ENCODE measurements around the gene SLC35D2.

SLC35D2 gene

DNA sequence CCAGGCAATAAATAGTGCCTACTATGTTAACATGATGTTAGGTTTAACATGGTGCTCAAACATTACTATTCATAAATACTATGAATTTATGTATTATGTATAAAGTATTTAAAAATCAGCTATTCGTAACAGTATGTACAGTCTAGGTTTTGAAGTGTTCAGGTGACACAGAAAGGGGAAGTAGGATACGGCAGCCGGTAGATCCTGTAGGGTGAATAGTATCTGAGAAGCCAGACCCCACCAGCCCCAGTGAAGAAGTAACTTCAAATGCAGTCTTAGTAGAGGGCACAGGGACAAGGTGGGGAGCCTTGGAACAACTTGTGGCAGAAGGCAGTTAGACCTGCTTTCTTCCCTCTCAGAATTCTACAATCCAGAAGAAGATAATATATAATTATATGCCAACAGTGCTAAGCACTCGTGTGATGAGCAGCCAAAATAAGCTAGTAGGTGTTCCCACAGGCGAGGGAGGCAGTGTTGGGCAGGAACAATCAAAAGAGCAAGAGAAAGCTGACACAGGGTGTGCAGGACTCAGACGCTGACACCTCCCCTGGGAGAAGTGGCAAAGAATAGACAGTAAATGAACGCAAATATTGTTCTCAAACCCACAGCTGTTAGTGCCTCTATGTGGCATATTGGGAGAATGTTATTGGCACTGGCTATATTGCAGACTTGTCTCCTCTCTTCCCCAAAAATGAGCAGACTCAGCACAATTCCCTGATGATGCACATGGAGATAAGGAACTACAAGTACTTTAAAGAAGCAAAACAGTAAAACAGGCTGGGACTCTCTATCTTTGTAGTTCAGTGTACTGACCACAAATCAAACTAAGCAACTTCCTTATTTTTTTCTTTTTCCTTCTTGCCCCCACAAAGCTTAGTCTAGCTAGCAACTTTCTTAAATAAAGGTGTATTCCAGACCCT lies 30.1 kb upstream of the SLC35D2 start:
- peaks cover 18% of the 10 kb centered on the region for H3F3A ChIP-seq (ENCODE audit: control insufficient read depth, insufficient read depth)
- H4K20me1 ChIP-seq (ENCODE audit: control insufficient read depth, insufficient read depth, low read depth, low read length): peaks cover 56% of the 10 kb centered on the region
- peak overlapping the region; percentile 95 for H3K4me2 ChIP-seq (ENCODE audit: low read length)
- no peaks in the 10 kb centered on the region for H3K9me2 ChIP-seq (replicated peaks; ENCODE audit: control insufficient read depth, low read length)
- H3K9me3 ChIP-seq (ENCODE audit: control insufficient read depth, insufficient read depth, low read length): no peaks in the 10 kb centered on the region
- peak overlapping the region; percentile 72 for H3K4me3 ChIP-seq (ENCODE audit: low read length)
- TF ChIP-seq, protein P1, sequence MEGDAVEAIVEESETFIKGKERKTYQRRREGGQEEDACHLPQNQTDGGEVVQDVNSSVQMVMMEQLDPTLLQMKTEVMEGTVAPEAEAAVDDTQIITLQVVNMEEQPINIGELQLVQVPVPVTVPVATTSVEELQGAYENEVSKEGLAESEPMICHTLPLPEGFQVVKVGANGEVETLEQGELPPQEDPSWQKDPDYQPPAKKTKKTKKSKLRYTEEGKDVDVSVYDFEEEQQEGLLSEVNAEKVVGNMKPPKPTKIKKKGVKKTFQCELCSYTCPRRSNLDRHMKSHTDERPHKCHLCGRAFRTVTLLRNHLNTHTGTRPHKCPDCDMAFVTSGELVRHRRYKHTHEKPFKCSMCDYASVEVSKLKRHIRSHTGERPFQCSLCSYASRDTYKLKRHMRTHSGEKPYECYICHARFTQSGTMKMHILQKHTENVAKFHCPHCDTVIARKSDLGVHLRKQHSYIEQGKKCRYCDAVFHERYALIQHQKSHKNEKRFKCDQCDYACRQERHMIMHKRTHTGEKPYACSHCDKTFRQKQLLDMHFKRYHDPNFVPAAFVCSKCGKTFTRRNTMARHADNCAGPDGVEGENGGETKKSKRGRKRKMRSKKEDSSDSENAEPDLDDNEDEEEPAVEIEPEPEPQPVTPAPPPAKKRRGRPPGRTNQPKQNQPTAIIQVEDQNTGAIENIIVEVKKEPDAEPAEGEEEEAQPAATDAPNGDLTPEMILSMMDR (IDR thresholded peaks at IDR 0.05; ENCODE audit: low read depth, low read length, poor library complexity, severe bottlenecking): no peak
- TF ChIP-seq EZH2phosphoT487 (IDR thresholded peaks at IDR 0.05; ENCODE audit: borderline replicate concordance, low read length): no peak
- no peaks in the 10 kb centered on the region; the same call in 1 of the 2 replicates for H3K27me3 ChIP-seq (ENCODE audit: control insufficient read depth, low read length)
- H3K4me1 ChIP-seq (ENCODE audit: control insufficient read depth, low read length): peaks cover 43% of the 10 kb centered on the region
- peaks cover 74% of the 10 kb centered on the region for H3K36me3 ChIP-seq (ENCODE audit: control insufficient read depth, low read length)
- H3K27ac ChIP-seq (ENCODE audit: low read depth, low read length): peak overlapping the region; percentile 76
- H3K79me2 ChIP-seq (ENCODE audit: control insufficient read depth, low read length): peaks cover 93% of the 10 kb centered on the region

DNA sequence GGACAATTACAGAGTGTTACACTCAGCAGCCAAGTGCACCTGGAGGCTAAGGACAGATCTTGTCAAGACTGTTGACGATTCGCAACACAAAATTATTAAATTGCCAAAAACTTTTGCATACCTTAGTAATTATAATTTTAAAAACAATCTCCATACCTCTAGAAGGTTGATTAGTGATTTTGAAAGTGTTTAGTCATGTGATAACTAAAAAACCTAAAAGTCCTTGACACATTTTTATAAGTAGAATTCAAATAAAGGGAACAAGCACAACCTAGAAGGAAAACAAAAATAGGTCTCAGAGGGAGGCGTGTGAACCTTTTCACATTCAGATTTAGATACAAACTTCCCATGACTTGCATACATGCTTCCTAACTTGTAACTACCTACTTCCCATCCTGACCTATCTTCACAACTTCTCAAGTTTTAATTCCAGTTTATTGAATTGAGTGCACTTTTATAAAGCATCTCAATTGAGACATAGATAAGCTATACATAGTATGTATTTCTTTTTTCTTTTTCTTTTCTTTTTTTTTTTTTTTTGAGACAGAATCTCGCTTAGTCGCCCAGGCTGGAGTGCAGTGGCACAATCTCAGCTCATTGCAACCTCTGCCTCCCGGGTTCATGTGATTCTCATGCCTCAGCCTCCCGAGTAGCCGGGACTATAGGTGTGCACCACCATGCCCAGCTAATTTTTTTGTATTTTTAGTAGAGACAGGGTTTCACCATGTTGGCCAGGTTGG lies 28.8 kb upstream of the SLC35D2 start:
- H3K4me3 ChIP-seq (ENCODE audit: low read length): no peak overlapping the region
- H3F3A ChIP-seq (ENCODE audit: control insufficient read depth, insufficient read depth): peaks cover 18% of the 10 kb centered on the region
- no peak overlapping the region for H3K4me2 ChIP-seq (ENCODE audit: low read length)
- H3K9me3 ChIP-seq (ENCODE audit: control insufficient read depth, insufficient read depth, low read length): no peaks in the 10 kb centered on the region
- H3K4me1 ChIP-seq (ENCODE audit: control insufficient read depth, low read length): peaks cover 43% of the 10 kb centered on the region
- H3K27me3 ChIP-seq (ENCODE audit: control insufficient read depth, low read length): no peaks in the 10 kb centered on the region; the same call in 1 of the 2 replicates
- H3K79me2 ChIP-seq (ENCODE audit: control insufficient read depth, low read length): peaks cover 99% of the 10 kb centered on the region
- no peak overlapping the region for H3K27ac ChIP-seq (ENCODE audit: low read depth, low read length)
- H3K9me2 ChIP-seq (replicated peaks; ENCODE audit: control insufficient read depth, low read length): no peaks in the 10 kb centered on the region
- peaks cover 61% of the 10 kb centered on the region for H4K20me1 ChIP-seq (ENCODE audit: control insufficient read depth, insufficient read depth, low read depth, low read length)
- peaks cover 72% of the 10 kb centered on the region for H3K36me3 ChIP-seq (ENCODE audit: control insufficient read depth, low read length)
- TF ChIP-seq, protein P1 (IDR thresholded peaks at IDR 0.05; ENCODE audit: low read depth, low read length, poor library complexity, severe bottlenecking): no peak
- TF ChIP-seq EZH2phosphoT487 (IDR thresholded peaks at IDR 0.05; ENCODE audit: borderline replicate concordance, low read length): no peak

DNA sequence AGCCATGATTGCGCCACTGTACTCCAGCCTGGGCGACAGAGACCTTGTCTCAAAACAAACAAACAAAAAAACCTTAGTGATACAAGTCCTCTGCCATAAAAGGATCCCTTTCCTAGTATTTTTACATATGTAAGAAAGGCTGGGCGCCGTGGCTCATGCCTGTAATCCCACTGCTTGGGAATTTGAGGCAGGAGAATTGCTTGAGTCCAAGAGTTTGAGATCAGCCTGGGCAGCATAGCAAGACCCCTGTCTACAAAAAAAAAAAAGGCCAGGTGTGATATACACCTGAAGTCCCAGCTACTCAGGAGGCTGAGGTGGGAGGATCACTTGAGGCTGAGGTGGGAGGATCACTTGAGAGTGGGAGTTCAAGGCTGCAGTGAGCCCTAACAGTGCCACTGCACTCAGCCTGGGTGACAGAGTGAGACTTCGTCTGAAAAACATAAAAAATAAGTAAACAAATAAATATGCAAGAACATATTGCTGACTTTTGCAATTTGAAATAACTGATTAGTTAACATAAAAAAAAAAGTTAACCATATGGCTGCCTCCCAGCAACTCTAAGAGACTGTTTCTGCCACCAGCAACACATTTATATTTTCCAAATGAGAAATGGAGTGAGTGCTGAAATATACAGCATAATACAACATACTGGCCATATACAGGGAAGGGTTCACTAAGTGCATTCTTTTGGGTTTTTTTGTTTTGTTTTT lies 27.8 kb upstream of the SLC35D2 start:
- TF ChIP-seq EZH2phosphoT487 (IDR thresholded peaks at IDR 0.05; ENCODE audit: borderline replicate concordance, low read length): no peak
- H3K4me1 ChIP-seq (ENCODE audit: control insufficient read depth, low read length): peaks cover 39% of the 10 kb centered on the region
- no peaks in the 10 kb centered on the region; the same call in 1 of the 2 replicates for H3K27me3 ChIP-seq (ENCODE audit: control insufficient read depth, low read length)
- H4K20me1 ChIP-seq (ENCODE audit: control insufficient read depth, insufficient read depth, low read depth, low read length): peaks cover 55% of the 10 kb centered on the region
- H3K4me2 ChIP-seq (ENCODE audit: low read length): no peak overlapping the region
- H3K27ac ChIP-seq (ENCODE audit: low read depth, low read length): no peak overlapping the region
- H3K9me2 ChIP-seq (replicated peaks; ENCODE audit: control insufficient read depth, low read length): no peaks in the 10 kb centered on the region
- H3K4me3 ChIP-seq (ENCODE audit: low read length): no peak overlapping the region
- peaks cover 18% of the 10 kb centered on the region for H3F3A ChIP-seq (ENCODE audit: control insufficient read depth, insufficient read depth)
- H3K9me3 ChIP-seq (ENCODE audit: control insufficient read depth, insufficient read depth, low read length): no peaks in the 10 kb centered on the region
- peaks cover 100% of the 10 kb centered on the region for H3K79me2 ChIP-seq (ENCODE audit: control insufficient read depth, low read length)
- peaks cover 64% of the 10 kb centered on the region for H3K36me3 ChIP-seq (ENCODE audit: control insufficient read depth, low read length)

Measured in DOHH2 (cell line).